ENCODE measurements around the gene ZFX.

The ZFX gene

DNA sequence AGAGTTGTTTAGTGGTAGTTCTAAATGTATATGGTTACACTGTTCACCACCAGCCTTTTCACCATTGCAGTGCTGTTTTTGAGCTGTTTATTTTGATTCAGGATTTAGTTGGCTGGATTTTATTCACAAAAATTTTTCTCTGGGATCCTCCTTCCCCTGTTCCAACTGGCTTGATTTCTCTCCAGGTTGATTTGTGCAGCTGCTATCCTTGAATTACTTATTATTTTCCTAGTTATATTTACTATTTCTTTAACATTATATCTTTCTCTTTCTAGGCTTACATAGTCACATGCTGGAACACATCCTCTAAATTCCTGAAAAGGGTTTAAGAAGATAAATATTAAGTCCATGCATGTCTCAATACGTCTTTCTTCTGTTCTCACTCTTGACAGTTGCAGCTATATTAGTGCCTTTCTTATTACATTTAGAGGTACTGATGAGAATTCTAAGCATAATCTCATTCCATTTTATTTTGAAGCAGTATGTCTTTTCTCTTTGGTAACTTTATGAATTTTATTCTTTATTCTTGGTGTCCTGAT is 82.2 kb downstream of the ZFX start:
- TF ChIP-seq, protein P1, sequence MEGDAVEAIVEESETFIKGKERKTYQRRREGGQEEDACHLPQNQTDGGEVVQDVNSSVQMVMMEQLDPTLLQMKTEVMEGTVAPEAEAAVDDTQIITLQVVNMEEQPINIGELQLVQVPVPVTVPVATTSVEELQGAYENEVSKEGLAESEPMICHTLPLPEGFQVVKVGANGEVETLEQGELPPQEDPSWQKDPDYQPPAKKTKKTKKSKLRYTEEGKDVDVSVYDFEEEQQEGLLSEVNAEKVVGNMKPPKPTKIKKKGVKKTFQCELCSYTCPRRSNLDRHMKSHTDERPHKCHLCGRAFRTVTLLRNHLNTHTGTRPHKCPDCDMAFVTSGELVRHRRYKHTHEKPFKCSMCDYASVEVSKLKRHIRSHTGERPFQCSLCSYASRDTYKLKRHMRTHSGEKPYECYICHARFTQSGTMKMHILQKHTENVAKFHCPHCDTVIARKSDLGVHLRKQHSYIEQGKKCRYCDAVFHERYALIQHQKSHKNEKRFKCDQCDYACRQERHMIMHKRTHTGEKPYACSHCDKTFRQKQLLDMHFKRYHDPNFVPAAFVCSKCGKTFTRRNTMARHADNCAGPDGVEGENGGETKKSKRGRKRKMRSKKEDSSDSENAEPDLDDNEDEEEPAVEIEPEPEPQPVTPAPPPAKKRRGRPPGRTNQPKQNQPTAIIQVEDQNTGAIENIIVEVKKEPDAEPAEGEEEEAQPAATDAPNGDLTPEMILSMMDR (IDR thresholded peaks at IDR 0.05; ENCODE audit: insufficient read depth, missing control alignments) = no peak
- FAIRE-seq (no peak), DNase-seq (ENCODE audit: insufficient read length, low spot score) (no peak)

DNA sequence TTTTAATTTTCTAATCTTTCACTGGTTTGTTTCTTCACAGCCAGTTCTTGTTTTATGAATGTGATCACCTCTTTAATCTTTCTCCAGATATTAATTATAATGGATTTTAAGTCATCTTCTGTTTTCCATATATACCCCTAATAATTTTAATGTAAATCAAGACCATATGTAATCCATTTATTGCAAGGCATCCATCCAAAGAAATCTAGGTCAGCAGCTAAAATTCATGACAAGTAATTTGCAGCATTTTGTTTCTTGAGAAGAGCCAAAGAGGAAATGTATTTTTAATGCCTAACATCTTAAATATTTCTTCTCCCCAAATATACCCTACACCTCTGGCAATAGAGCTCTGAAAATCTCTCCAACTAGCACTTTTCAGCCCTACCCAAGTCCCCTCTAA is 83.3 kb downstream of the ZFX start:
- TF ChIP-seq, protein P1 (IDR thresholded peaks at IDR 0.05; ENCODE audit: insufficient read depth, missing control alignments) = no peak
- FAIRE-seq (no peak), DNase-seq (ENCODE audit: insufficient read length, low spot score) (no peak)

- DNase-seq (ENCODE audit: insufficient read length, low spot score) (no peak), FAIRE-seq (no peak)
- TF ChIP-seq, protein P1 (IDR thresholded peaks at IDR 0.05; ENCODE audit: insufficient read depth, missing control alignments) = no peak
Observed at GRCh38 chrX:24235084-24235710, 85.7 kb downstream of the ZFX start.

GRCh38 chrX:24241822-24242648 is 92.5 kb downstream of the ZFX start:
- FAIRE-seq (no peak), DNase-seq (ENCODE audit: insufficient read length, low spot score) (no peak)
- TF ChIP-seq, protein P1 (IDR thresholded peaks at IDR 0.05; ENCODE audit: insufficient read depth, missing control alignments) = peak; percentile 33

DNA sequence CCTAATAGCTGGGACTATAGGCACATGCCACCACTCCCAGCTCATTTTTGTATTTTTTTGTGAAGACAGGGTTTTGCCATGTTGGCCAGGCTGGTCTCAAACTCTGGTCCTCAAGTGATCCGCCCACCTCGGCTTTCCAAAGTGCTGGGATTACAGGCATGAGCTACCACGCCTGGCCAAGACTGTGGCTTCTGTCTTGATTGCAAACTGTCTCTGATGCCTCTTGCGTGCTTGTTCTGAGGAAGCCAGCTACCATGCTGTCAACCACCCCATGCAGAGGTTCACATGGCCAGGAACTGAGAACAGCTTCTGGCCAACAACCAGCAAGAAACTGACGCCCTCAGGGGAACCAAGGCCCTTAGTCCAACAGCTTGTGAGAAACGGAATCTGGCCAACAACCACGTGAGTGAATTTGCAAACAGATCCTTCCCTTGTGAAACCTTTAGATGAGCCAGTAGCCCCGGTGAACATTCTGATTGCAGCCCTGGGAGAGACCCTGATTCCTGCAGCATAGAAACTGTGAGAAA is 93.2 kb downstream of the ZFX start:
- DNase-seq (ENCODE audit: insufficient read length, low spot score) = no peak

GRCh38 chrX:24243188-24243587 is 93.7 kb downstream of the ZFX start:
- TF ChIP-seq, protein P1 (IDR thresholded peaks at IDR 0.05; ENCODE audit: insufficient read depth, missing control alignments) = no peak
- DNase-seq (ENCODE audit: insufficient read length, low spot score) = no peak
- FAIRE-seq = no peak

More for the DNA sequence above, 93.2 kb downstream of the ZFX start:
- no peak for FAIRE-seq
- TF ChIP-seq, protein P1 (IDR thresholded peaks at IDR 0.05; ENCODE audit: insufficient read depth, missing control alignments) = no peak

All from D721Med (cell line).